Mesodermal cell (in vitro differentiated cells): ENCODE results near the gene F8.

Experiments
- H3K27ac ChIP-seq: 2 replicates; pipeline ENCODE4 v1.7.0; 2013; ENCODE audit warnings: mild to moderate bottlenecking, low read depth, low read length, moderate library complexity; ENCODE audit not compliant: severe bottlenecking
- H3K36me3 ChIP-seq: 2 replicates; pipeline ENCODE4 v1.7.1; 2013; ENCODE audit warnings: mild to moderate bottlenecking, low read length, moderate library complexity; ENCODE audit not compliant: control insufficient read depth, insufficient read depth
- H3K4me1 ChIP-seq: one replicate; pipeline ENCODE4 v1.7.1; 2013; ENCODE audit warnings: mild to moderate bottlenecking, low read length; ENCODE audit not compliant: insufficient read depth, control insufficient read depth, poor library complexity, severe bottlenecking
- H3K4me3 ChIP-seq: 2 replicates; pipeline ENCODE4 v1.7.0; 2013; ENCODE audit warnings: low read length, control low read depth, mild to moderate bottlenecking; ENCODE audit not compliant: insufficient read depth, poor library complexity, severe bottlenecking; ENCODE audit errors: extremely low read depth
- H3K9me3 ChIP-seq: 2 replicates; pipeline ENCODE4 v1.7.1; 2013; ENCODE audit warnings: mild to moderate bottlenecking, low read length, moderate library complexity; ENCODE audit not compliant: control insufficient read depth
- WGBS, 2 experiments: methylation state at CpG; one replicate each; pipeline ENCODE4 v1.1.5; 2013; ENCODE audit warnings: missing lambda C conversion rate in 2 of 2; ENCODE audit not compliant: insufficient coverage in 2 of 2; 5-methylcytosine and 5-hydroxymethylcytosine counted together

F8 gene

DNA sequence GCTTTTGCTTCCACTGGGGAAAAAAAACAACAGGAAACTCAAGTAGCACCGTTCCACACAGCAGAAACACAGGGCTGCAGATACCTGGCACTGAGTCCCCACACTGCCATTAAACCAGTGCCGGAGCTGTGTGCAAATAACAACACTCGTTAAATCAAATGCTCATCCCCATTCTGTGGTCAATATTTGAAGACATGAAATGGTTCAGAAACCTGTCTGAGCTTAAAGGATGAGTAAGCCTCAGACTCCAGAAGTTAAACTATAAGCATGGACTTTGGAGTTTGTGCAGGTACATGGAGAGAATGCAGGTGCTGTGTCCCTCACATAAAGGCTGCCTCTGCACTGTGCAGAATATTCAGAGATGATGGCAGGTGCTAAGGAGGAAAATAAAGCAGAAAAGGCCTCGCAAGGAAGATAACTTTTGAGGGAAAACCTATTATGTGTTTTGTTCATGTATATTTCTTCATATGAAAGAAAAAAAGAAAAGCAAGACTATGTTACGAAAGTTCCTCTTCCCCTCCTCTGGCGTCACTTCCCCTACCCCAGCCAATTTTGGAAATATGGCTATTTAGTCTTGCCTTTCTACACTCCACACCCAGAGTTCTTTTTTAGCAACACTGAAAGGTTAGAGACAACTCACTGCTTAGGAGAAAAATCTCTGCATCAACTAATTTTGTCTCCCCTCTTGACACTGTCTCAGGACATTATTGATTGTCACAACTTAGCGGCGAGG is 221.9 kb downstream of the F8 start:
- no peak overlapping the region for H3K27ac ChIP-seq
- WGBS, 2 experiments = 92% methylated on average over 2 of the region's 8 CpGs; no CpG with 5 or more reads in 1 of the 2 experiments
- H3K36me3 ChIP-seq = no peaks in the 10 kb centered on the region
- H3K4me1 ChIP-seq = peaks cover 23% of the 10 kb centered on the region
- H3K4me3 ChIP-seq = no peak overlapping the region
- no peaks in the 10 kb centered on the region for H3K9me3 ChIP-seq

GRCh38 chrX:154799556-154800348 is 222.8 kb downstream of the F8 start:
- peak overlapping the region; percentile 80 for H3K27ac ChIP-seq
- H3K4me3 ChIP-seq = no peak overlapping the region
- no peaks in the 10 kb centered on the region for H3K36me3 ChIP-seq
- WGBS, 2 experiments = 40 to 79% methylated on average over 2 of the region's 9 CpGs
- H3K4me1 ChIP-seq = peaks cover 23% of the 10 kb centered on the region
- H3K9me3 ChIP-seq = no peaks in the 10 kb centered on the region

DNA sequence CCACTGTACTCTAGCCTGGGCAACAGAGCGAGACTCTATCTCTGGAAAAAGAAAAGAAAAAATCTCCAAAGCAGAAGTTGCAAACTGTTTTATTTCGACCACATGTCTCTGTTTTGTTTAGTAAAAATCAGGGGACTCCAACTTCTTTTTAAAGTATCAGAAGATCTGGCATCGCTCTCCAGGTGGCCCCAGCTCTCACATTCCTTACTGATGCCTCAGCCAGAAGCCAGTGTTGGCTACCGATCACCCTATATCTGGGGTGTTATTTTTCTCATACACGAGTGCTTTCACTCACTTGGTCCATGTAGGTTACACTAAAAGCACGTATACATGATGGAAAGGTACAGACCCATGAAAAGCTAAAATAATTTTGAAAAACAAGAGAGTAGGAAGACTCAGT is 225.5 kb downstream of the F8 start:
- H3K9me3 ChIP-seq = no peaks in the 10 kb centered on the region
- H3K4me3 ChIP-seq = no peak overlapping the region
- H3K27ac ChIP-seq = no peak overlapping the region
- peaks cover 23% of the 10 kb centered on the region for H3K4me1 ChIP-seq
- WGBS, 2 experiments = 100% methylated on average over 1 of the region's 6 CpGs; no CpG with 5 or more reads in 1 of the 2 experiments
- no peaks in the 10 kb centered on the region for H3K36me3 ChIP-seq

DNA sequence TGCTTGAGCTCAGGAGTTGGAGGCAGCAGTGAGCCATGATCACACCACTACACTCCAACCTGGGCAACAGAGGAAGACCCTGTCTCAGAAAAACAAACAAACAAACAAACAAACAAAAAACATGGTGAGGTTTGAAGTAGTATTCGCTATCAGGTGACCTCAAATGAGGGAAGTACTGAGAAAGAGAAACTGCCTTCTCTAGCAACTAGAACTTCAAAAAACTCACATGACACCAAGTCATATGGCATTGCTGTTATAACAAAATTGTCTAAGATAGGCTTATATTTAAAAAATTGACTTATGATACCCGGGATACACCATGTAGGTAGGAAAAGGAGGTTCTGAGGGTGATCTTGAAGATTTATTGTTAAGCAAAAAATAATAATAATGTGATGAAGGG is 227.5 kb downstream of the F8 start:
- H3K4me1 ChIP-seq = peaks cover 17% of the 10 kb centered on the region
- H3K4me3 ChIP-seq = no peak overlapping the region
- H3K27ac ChIP-seq = no peak overlapping the region
- no peaks in the 10 kb centered on the region for H3K36me3 ChIP-seq
- no CpG with 5 or more reads among the region's 2 CpGs for WGBS, 2 experiments
- H3K9me3 ChIP-seq = no peaks in the 10 kb centered on the region

DNA sequence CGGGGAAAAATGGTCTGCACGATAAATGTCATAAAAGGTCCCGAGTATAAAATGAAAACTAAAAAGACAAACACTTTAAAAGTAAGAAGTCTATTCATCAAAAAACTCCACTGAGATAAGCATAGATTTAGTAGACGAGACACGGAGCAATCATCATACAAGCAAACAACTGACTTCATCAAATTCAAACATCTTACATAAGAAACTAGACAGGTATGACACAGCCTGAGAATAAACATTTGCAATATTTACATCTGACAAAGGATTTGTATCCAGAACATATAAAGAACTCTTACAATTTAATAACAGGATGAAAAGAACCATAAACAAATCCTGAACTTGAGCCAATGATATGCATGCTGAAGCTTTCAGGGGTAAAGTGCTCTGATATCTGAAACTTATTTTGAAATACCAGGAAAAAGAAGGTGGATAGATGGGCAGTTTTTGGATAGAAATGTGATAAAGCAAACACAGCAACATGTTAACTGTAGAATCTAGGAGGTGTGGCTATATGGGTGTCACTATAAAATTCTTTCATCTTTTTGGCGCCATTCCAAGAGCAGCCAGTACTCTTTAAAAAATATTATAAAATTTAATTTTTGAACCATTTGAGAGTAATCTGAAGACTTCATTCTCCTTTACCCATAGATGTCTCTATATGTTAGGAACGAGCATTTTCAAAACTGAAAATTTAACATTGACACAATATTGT is 229.3 kb downstream of the F8 start:
- WGBS, 2 experiments = 82 to 100% methylated on average over 1 to 3 of the region's 7 CpGs
- Histone ChIP-seq H3K27ac (no peak overlapping the region), H3K36me3 (no peaks in the 10 kb centered on the region), H3K4me1 (peaks cover 8% of the 10 kb centered on the region), H3K9me3 (no peaks in the 10 kb centered on the region), H3K4me3 (no peak overlapping the region)

DNA sequence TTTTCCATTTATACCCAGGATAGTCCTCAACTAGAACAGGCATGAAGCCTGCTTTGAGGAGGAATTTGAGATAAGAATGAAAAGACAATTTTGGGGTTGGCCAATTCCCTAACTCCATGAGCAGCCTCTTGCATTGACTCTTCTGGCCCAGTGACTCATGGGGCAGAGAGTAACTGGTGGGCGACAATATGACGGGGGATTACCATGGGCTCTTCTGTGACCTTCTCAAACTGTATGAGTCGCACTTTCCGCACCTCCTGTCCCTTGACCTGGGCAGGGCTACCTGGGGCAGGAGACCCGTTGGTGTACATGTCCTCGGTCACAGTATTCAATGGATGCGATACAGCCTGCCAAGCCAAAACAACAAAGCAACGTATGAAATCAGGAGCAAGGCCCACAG is 230.6 kb downstream of the F8 start:
- no peaks in the 10 kb centered on the region for H3K9me3 ChIP-seq
- no peak overlapping the region for H3K4me3 ChIP-seq
- H3K36me3 ChIP-seq = no peaks in the 10 kb centered on the region

DNA sequence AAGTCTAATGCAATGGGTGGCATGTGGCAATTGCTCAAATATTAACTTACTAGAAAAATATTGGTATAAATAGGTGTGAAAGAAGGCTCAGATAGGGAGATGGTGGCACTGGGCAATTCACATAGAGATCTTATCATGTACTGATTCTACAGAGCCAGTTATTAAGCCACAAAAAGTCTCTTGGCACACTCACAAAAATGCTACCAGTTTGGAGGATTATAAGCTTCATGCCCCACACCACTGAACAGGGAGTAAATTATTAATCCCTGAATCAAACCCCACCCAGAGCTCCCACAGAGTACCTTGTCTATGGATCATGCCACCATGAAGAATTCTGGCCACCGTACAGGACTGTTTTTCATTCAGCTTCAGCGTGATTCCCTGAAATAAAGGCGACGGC is 231.1 kb downstream of the F8 start:
- Histone ChIP-seq H3K9me3 (no peaks in the 10 kb centered on the region), H3K36me3 (no peaks in the 10 kb centered on the region), H3K27ac (no peak overlapping the region), H3K4me1 (no peaks in the 10 kb centered on the region), H3K4me3 (no peak overlapping the region)
- WGBS, 2 experiments = no CpG with 5 or more reads among the region's 4 CpGs

More for the DNA sequence above, 230.6 kb downstream of the F8 start:
- no peak overlapping the region for H3K27ac ChIP-seq
- 100% methylated on average over 2 of the region's 8 CpGs; no CpG with 5 or more reads in 1 of the 2 experiments for WGBS, 2 experiments
- H3K4me1 ChIP-seq = peaks cover under 1% of the 10 kb centered on the region
